DMS53 (cell line): Measurements from ENCODE around the gene RHBG.
A peak's percentile ranks its signal among the peaks of the same experiment; 100 is the strongest.
"Not testable (repeated sequence)": the region's sequence is repeated elsewhere in the genome, so short reads cannot be mapped to it uniquely, and the experiment has no call there.

Experiments
- DNase-seq: peaks from one replicate; lab custom pipeline; 2025; lab: John Stamatoyannopoulos, UW

RHBG gene

DNA sequence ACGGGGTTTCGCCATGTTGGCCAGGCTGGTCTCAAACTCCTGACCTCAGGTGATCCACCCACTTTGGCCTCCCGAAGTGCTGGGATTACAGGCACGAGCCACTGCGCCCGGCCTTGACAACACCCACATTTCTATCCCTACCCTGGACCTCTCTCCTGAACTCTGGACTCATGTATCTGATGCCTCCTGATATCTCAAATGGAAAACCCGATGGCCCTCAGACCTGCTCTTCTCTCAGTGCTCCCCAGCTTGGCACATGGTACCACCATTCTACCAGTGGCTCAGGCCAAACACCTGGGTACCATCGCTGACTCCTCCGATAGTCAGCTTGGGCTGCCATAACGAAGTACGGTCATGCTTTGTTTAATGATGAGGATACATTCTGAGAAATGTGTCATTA is 8.5 kb upstream of the RHBG start:
- no peak for DNase-seq

DNA sequence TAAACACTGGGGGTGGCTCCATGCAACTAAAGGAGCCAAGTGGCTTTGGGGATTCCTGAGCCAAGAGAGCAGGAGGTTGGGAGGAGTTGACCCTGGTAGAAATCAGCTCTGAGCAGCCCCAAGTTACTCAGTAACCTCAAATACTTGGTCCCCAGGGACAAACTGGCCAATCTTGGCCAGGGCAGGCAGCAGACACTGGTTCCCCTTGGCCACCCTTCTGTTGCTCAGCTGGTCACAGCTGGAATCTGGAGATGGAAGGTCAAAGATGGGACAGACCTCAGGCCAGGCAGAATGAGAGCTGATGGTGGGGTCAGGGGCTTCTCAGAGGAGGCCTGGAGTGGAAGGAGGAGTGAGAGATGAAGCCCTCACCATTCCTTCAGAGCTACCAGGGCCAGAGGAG is 3.3 kb upstream of the RHBG start:
- DNase-seq, result no peak

DNA sequence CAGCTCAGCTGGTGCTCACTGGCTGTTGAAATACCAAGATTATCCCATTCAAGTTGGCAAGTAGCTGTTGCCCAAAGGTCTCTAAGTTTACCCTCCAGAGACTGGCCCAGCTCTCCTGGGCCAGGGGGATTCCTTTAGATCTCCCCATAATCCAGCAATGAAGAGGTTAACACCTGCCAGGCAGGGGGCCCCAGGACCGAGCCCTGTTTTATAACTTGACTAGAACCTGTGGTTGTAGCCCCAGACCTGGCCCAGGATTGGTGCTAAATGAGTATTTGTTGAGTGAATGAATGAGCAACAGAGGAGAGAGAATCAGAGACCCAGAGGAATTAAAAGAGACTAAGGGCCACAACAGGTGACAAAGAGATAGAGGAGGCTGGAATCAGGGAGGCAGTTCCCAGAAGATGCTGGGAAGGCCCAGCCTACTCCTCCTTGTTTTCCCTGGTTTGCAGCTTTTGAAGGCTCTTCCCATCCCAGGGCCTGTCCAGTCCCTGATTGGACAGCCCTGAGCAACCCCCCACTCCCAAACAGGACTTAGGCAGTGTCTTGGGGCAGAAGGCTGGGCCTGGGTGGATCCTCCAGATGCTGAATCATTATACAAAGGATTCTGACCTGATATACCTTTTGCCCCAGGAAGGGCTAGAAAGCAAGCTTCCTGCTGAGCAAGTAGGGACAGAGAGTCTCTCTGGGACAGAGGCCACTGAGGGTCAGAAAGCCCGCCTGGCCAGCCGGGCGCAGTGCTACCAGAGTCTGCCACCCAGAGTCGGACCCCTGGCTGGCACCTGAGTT is 2.4 kb upstream of the RHBG start:
- DNase-seq, result no peak

DNA sequence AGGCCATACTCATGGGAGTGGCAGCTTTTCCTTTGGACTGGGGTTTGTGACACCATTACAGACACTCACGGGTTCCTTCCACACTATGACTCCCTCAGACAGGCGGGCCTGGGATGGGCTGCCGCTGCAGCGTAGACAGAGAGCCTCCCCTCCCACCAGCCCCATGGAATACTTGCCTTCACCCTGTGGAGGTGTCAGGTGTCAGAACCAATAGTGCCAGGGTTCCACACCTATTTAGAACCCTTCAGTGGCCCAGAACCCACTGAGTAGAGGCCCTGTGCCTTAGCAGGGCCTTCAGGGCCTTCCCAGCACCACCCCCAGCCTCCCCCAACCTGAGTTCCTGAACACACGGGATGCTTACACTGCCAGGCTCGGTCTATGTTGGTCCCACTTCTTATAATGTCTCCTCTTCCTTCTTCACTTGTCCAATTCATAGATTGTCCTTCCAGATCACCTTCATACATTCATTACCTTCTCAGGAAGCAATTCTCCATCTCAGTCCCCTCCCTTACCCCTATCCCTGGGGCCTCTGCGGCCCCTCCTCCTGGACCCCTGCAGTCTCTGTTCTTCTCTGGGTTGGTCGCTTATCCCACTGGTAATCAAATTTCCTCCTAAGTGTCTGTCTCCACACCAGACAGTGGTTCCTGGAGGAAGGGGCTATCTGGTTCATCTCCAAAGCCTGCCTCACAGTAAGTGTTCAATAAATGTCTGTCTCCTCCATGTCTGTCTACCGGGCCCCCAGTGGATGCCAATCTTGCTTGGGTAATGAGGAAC is 1.4 kb upstream of the RHBG start:
- DNase-seq, result no peak

DNA sequence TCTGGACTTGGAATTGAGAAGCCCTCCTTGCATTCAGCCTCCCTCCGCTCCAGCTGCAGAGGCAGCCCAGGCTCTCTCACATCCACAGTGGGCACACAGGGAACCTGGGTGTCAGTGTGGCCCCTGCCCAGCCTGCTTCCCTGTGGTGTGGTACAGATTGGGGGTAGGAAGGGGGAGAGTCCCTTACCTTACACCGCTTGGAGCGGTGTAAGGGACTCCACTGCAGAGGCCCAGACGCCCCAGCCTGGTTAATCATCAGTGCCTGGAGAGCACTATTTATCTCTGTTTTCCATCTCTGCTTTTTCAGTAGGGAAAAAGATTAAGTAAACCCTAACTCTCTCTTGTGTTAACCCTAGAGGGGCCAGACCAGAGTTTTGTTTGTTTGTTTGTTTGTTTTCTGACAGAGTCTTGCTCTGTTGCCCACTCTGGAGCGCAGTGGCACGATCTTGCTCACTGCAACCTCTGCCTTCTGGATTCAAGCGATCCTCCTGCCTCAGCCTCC is 803 bp upstream of the RHBG start:
- DNase-seq, result no peak

DNA sequence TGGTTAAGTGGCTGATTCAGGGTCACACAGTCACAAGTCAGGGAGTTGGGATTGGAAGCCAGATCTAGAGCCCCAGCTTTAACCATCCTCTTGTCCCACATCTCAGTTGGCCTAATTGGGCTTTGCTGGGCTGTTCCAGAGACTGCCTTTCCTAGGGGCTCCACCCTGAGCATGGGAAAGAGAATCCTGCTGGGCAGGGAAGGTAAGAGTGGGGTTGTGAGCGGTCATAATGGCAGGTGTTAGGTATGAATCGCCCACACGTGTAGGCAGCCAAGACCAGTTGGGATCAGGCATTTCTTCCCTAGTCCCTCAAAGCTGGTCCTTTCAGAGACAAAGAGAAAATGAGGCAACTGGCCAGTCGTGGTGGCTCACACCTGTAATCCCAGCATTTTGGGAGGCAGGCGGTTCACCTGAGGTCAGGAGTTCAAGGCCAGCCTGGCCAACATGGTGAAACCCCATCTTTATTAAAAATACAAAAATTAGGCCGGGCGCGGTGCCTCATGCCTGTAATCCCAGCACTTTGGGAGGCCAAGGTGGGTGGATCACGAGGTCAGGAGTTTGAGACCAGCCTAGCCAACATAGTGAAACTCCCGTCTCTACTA is 775 bp downstream of the RHBG start:
- DNase-seq, result not testable (repeated sequence)

DNA sequence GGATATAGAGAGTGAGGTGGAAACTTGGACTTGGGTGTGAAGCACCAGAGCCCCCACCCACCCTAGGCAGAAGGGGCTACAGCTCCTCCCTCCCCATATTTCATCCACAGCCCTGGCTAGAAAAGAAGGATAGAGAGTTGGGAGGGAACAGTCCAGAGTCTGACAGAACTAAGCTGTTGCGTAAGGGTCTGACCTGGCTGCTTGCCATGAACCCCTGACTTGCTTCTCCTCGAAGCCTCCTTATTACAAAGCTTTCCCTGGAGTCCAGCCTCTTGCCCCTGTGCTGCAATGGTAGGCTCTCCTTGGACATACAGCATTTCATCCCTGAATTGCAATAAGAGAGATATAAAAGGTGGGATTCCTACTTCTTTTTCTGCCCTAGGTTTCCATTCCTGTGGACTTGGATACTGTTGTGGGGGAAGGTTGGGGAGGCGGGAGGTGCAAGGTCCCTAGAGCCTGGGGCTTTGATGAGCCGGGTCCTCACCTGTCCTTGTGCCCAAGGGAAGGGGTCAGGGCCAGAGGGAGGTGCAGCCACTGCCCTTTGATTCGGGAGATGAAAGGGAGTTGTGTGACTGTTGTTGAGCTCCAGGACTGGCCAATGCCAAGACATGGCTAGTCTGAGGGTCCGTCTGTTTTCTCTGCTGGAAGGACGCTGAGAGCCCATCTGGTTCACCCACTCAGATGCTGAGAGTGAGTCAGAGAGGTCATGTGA is 2.7 kb downstream of the RHBG start:
- DNase-seq, result peak; percentile 22

DNA sequence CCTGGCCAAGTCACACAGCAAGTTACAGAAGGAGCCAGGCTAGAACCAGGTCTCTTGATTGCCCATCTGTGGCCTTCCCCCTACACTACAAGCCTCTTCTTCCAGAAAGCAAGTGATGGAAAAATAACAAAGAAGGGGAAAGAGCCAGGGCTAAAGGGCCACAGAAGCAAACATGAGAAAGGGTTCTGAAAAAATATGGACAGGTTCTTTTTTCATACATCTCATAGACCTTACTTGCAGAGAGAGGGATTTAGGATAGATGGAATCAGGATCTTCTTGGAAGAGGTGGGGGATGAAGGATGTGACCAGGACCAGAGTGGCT is 3.2 kb downstream of the RHBG start:
- DNase-seq, result no peak

DNA sequence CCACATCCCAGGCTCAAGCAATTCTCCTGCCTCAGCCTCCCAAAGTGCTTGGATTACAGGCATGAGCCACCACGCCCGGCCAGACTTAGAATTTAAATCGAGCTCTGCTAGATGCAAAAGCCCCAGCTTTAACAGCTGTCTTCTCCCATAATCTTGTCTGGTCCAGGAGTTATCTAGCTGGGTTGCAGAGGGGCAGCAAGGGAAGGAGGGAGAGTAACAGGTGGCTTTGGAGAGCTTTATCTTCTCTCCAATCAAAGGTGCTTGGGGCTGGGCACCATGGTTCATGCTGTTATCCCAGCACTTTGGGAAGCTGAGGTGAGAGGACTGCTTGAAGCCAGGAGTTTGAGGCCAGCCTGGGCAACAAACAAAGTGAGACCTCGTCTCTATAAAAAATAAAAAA is 3.9 kb downstream of the RHBG start:
- DNase-seq, result no peak

DNA sequence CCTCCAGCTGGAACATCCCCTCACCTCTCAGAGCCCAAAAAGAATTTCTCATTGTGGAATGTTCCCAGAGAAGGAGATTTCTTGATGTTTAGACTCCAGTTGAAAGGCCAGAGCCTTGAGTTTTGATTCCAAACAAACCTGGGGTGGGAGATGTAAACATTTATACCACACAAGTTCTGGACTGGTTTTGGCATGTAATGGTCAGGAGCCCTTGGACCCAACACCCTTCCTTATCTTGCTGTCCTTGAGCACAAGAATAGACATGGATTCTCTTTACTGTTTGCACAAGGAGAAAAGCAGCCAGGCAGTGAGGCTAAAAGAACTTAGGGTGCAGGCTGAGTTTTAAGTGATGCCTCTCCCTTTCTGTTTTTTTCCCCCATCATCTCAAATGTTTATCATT is 4.5 kb downstream of the RHBG start:
- no peak for DNase-seq

DNA sequence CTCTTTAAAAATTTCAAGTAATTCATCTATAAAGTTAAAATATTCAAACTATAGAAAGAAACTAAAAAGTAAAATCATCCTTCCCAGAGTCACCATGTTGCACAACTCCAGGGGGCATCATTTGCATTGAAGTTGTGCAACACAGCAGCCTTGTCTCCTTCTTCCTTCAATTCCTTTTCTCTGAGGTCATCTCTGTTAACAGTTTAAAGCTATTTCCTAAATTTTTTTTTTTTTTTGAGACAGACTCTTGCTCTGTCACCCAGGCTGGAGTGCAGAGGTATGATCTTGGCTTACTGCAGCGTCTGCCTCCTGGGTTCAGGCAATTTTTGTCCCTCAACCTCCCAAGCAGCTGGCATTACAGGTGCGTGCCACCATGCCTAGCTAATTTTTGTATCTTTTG is 7.1 kb downstream of the RHBG start:
- no peak for DNase-seq

DNA sequence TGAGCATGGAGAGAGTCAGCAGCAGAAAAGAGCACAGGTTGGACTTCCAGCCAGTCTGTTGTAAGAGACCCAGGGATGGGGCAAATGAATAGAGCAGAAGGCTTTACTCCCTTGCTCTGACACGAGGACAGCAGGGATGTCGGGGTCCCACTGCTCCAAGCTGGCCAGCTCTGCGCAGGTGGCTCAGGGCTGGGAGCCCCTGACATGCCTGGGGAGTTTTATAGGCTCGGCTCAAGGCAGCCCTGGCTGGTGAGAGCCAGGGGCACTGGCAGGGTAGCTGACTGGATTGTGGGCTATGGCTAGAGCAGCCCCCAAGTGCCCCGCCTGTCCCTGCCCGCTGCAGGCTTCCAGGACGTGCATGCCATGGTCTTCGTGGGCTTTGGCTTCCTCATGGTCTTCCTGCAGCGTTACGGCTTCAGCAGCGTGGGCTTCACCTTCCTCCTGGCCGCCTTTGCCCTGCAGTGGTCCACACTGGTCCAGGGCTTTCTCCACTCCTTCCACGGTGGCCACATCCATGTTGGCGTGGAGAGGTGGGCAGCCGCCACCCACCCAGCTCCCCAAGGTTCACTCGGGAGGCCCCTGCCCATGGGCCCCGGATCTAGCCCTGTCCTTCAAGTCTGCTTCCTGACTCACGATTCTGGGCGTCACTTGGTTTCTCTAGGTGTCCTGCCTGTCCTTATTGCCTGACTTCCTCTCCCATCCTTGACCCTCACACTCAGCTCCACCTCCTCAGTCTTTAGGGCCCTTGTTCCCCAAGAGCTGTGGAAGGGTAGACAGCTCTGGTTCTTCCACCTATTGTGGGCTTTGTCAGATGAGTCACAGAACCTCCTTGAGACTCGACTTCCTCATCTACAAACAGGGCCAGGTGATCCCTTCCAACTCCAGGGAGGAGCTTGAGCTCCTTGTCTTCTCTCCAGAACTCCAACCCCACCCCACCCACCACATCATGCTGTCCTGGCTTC is 8.2 kb downstream of the RHBG start:
- no peak for DNase-seq

DNA sequence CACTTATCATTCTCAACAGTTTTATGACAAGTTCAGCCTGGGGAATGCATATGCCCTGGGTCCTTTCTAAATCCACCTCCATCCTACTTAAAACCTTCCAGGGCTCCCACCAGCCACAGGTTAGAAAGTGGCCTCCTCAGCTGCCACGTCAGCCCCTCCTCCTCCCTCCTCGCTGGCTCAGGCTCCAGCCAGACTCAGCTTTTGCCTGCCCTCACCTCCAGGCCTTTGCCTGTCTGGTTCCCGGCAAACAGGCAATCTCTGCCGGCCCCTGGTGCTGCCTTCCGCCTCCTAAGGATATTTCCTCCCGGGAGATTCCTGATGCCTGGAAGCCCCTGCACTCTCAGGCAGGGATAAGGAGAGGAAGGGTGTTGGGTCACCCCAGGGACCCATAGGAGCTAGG is 9.5 kb downstream of the RHBG start:
- DNase-seq, result no peak

DNA sequence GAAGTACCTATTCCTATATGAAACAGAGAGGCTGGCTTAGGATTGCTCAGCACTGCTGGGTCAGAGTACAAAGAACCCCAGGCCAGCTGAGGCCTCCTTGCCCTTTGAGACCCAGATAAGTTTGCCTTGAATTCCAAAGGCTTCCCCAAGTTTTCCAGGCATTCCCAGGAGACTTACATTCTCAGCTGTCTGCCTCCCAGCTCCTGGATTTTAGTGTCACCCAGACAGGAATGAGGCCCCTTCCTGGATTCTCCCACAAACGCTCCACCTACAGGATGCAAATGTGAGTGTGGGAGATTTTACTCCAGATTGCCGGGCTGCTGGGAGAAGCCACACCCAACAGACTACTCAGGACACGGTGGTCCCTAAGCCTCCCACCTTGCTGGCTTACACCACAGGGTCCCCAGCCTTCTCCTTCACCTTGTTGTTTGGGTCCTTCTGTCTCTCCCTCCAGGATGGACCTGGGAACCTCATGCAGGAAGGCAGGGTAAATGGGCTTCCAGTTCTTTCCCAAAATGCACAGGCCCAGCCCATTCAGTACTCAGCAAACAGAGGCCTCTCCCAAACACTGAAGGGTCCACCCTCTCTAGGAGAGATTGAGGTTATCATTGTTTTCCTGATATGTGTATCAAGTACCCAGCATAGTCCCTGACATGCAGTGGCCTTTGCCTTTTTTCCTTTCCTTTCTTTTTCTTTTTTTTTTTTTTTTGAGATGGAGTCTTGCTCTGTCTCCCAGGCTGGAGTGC is 10.6 kb downstream of the RHBG start:
- DNase-seq, result no peak

DNA sequence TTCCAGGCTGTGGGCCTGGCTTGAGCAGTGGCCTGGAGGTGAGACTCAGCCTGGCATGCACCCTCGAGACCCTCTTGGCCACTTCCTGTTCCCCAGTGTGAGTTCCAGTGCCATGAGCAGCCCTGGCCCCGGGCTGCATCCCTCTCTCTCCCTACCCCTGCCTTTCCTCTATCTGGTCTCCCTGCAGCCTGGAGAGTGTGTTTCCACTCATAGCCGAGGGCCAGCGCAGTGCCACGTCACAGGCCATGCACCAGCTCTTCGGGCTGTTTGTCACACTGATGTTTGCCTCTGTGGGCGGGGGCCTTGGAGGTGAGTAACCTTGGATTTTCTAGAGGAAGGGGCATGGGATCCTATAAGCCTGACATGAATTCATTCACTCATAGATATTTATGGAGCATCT is 13.6 kb downstream of the RHBG start:
- peak; percentile 74 for DNase-seq

DNA sequence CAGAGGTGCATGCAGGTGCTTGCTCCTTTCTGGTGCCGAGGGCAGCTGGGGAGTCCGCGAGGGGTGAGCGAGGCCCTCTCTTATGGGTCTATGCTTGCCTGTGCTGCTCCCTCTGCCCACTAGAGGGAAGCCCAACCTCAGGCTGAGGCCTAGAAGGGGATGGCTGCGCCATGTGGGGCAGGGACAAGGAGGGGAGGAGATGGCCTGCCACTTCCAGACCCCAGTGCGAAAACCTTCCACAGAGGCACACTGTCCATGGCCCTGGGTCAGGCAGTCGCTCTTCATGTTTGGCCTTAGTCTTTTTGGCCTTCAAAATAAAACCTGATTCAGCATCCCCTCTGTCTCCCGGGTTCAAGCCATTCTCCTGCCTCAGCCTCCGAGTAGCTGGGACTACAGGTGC is 14.0 kb downstream of the RHBG start:
- DNase-seq, result peak; percentile 92

DNA sequence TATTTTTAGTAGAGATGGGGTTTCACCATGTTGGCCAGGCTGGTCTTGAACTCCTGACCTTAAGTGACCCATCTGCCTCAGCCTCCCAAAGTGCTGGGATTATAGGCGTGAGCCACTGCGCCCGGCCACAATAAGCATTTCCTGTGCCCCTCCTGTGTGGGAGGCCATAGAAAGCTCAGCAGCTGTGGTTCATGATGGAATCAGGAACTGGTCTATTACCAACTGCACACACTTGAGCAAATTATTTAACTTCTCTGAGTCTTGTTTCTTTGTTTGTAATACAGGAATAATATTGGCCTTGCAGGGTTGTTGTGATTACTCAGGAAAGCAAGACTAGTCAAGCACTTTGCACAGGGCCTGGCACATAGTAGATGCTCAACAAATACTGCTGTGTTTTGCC is 15.0 kb downstream of the RHBG start:
- no peak for DNase-seq

DNA sequence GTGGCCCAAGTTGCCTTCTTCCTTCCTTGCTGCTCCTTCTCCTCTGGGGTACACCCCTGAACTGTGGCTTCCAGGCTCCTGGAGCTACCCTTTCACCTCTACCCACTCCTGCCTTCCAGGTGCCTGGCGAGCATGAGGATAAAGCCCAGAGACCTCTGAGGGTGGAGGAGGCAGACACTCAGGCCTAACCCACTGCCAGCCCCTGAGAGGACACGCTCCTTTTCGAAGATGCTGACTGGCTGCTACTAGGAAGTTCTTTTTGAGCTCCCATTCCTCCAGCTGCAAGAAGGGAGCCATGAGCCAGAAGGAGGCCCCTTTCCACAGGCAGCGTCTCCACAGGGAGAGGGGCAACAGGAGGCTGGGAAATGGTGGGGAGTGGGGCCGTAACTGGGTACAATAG is 15.6 kb downstream of the RHBG start:
- DNase-seq, result no peak

DNA sequence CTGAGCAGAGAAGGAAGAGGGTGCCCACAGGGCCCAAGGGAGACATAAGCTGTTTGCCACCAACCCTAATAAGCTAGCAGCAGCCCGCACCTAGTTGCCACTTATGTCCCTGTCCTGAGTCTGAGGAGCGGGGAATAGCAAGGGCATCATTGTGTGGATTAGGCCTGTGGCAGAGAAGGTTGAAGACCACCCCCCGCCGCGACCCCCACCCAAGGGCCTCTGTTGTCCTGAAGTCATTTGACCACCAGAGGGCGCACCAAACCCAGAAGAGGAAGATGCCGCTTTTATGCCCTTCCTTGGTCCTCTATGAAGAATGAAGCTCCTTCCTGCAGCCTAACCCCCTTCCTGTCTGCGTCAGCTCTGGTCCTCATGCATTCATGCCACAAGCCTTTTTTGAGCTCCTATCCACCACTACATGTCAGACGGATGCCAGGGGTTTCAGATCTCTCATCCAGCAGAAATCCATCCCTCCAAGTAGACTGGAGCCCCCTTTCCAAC is 16.6 kb downstream of the RHBG start:
- peak; percentile 92 for DNase-seq

DNA sequence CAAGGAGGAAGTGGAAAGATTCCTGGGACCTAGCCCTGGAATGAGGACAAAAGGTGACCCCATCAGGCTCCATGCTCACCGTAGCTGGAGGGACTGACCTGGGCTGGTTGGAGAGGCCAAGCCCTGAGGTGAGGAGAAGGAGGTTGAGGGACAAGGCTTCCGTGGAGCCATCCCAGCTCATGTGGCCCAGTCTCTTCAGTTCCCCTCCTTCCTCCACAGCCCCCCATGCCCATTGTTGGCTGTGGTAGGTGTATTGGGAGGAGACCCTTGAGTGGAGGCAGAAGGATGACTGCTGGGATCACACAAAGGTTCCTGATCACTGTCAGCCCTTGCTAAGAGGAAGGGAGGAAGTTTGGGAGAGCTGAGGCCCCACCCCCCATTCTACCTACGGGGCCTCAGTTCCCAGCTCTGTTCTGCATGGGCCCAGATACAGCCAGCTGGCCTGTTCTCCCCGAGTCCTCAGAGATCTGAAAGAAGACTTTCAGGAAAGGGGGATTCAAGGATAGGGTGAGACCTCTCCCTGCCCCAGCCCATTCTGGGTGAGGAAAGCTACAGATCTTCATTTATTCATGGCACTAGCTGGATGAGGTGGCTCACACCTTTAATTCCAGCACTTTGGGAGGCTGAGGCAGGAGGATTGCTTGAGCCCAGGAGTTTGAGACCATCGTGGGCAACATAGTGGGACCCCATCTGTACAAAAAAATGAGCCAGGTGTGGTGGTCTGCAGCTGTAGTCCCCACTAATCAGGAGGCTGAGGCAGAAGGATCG is 17.3 kb downstream of the RHBG start:
- peak; percentile 51 for DNase-seq
